Gastrocnemius medialis (tissue), 4 donors: ENCODE measurements around the gene TMEM201.

Experiments used
- POLR2A ChIP-seq, 2 donors: fragments of 450-650 bp; IDR thresholded peaks; one replicate each; pipeline ENCODE4 v1.6.1; 2017; ENCODE audit warnings: antibody characterized with exemption in 2 of 2, mild to moderate bottlenecking in 2 of 2, moderate library complexity in 2 of 2
- TF ChIP-seq, protein P1 (sequence below), 5 experiments: fragments of 450-650 bp in 3 of 5; fragments of 200-600 bp in 2 of 5; sonication (generic) in 2 of 5; IDR thresholded peaks in 4 of 5; conservative IDR thresholded peaks in 1 of 5; 1 replicate in 4 of 5; 2 replicates in 1 of 5; pipeline ENCODE4 v1.5.1; 2016 to 2019; ENCODE audit warnings: antibody characterized with exemption in 5 of 5, mild to moderate bottlenecking in 3 of 5, moderate library complexity in 3 of 5

GRCh38 chr1:9558946-9559545 is 29.7 kb upstream of the TMEM201 start:
- TF ChIP-seq, protein P1, sequence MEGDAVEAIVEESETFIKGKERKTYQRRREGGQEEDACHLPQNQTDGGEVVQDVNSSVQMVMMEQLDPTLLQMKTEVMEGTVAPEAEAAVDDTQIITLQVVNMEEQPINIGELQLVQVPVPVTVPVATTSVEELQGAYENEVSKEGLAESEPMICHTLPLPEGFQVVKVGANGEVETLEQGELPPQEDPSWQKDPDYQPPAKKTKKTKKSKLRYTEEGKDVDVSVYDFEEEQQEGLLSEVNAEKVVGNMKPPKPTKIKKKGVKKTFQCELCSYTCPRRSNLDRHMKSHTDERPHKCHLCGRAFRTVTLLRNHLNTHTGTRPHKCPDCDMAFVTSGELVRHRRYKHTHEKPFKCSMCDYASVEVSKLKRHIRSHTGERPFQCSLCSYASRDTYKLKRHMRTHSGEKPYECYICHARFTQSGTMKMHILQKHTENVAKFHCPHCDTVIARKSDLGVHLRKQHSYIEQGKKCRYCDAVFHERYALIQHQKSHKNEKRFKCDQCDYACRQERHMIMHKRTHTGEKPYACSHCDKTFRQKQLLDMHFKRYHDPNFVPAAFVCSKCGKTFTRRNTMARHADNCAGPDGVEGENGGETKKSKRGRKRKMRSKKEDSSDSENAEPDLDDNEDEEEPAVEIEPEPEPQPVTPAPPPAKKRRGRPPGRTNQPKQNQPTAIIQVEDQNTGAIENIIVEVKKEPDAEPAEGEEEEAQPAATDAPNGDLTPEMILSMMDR (IDR thresholded peaks at IDR 0.05 in 4 of 5, conservative IDR thresholded peaks at IDR 0.05 in 1 of 5): no peak
- TF ChIP-seq POLR2A (IDR thresholded peaks at IDR 0.05): no peak
